Chondrocyte (in vitro differentiated cells): Measurements from ENCODE around the gene CKMT2. TPM values are rescaled to one million over a fixed set of nuclear protein-coding genes. Genes with fewer than 3 reads are reported as not detected.
"Not testable (repeated sequence)": the region's sequence is repeated elsewhere in the genome, so short reads cannot be mapped to it uniquely, and the experiment has no call there.

Experiments used
- DNase-seq: peaks from one replicate; pipeline ENCODE4 v3.0.0; 2021; ENCODE audit warnings: mixed read lengths, low spot score
- H3K27ac Mint-ChIP-seq: one replicate; pipeline ENCODE4 v1.8.0; 2021; ENCODE audit warnings: mild to moderate bottlenecking, moderate library complexity, mixed read lengths; ENCODE audit not compliant: unreplicated experiment
- H3K27me3 Mint-ChIP-seq: 2 replicates; pipeline ENCODE4 v1.8.0; 2021; ENCODE audit warnings: low read depth, mixed read lengths
- H3K36me3 Mint-ChIP-seq: 2 replicates; pipeline ENCODE4 v1.8.0; 2021; ENCODE audit warnings: low read depth, mixed read lengths
- H3K4me1 Mint-ChIP-seq: 2 replicates; pipeline ENCODE4 v1.8.0; 2021; ENCODE audit warnings: low read depth, mild to moderate bottlenecking, mixed read lengths
- H3K4me3 Mint-ChIP-seq: one replicate; pipeline ENCODE4 v1.8.0; 2021; ENCODE audit warnings: mild to moderate bottlenecking, moderate library complexity, mixed read lengths; ENCODE audit not compliant: unreplicated experiment
- H3K9me3 Mint-ChIP-seq: 2 replicates; pipeline ENCODE4 v1.8.0; 2021; ENCODE audit warnings: low read depth, mixed read lengths
- CTCF ChIP-seq: fragments of 200-600 bp; sonication (generic); IDR thresholded peaks from 2 replicates; pipeline ENCODE4 v1.5.0; 2021; ENCODE audit warnings: antibody characterized with exemption, mild to moderate bottlenecking, moderate library complexity
- total RNA-seq: library from RNA; stranded (reverse); gene quantifications from 3 replicates; pipeline ENCODE4 v1.2.1, GENCODE V29; 2021

Gene CKMT2
- total RNA-seq, 1 donor from 2014 or later: not detected

GRCh38 chr5:81252904-81253303 lies 19.8 kb downstream of the CKMT2 start:
- no peak overlapping the region for H3K4me3 Mint-ChIP-seq
- no peak for DNase-seq
- H3K9me3 Mint-ChIP-seq: peaks cover 6% of the 10 kb centered on the region
- H3K36me3 Mint-ChIP-seq: peaks cover 8% of the 10 kb centered on the region
- TF ChIP-seq CTCF: no peak
- H3K27ac Mint-ChIP-seq: no peak overlapping the region
- no peaks in the 10 kb centered on the region for H3K27me3 Mint-ChIP-seq
- H3K4me1 Mint-ChIP-seq: peaks cover 7% of the 10 kb centered on the region

GRCh38 chr5:81253875-81254274 lies 20.8 kb downstream of the CKMT2 start:
- H3K9me3 Mint-ChIP-seq: peaks cover 6% of the 10 kb centered on the region
- TF ChIP-seq CTCF: no peak
- peaks cover 7% of the 10 kb centered on the region for H3K4me1 Mint-ChIP-seq
- no peaks in the 10 kb centered on the region for H3K27me3 Mint-ChIP-seq
- no peak overlapping the region for H3K4me3 Mint-ChIP-seq
- H3K27ac Mint-ChIP-seq: no peak overlapping the region
- H3K36me3 Mint-ChIP-seq: peaks cover 8% of the 10 kb centered on the region
- DNase-seq: no peak

GRCh38 chr5:81254886-81255559 lies 21.9 kb downstream of the CKMT2 start:
- H3K27ac Mint-ChIP-seq: no peak overlapping the region
- H3K9me3 Mint-ChIP-seq: peaks cover 9% of the 10 kb centered on the region
- no peak overlapping the region for H3K4me3 Mint-ChIP-seq
- peaks cover 7% of the 10 kb centered on the region for H3K4me1 Mint-ChIP-seq
- no peaks in the 10 kb centered on the region for H3K27me3 Mint-ChIP-seq
- TF ChIP-seq CTCF: no peak
- no peak for DNase-seq
- H3K36me3 Mint-ChIP-seq: peaks cover 9% of the 10 kb centered on the region

GRCh38 chr5:81256766-81257165 lies 23.6 kb downstream of the CKMT2 start:
- H3K4me3 Mint-ChIP-seq: no peak overlapping the region
- peaks cover 21% of the 10 kb centered on the region for H3K9me3 Mint-ChIP-seq
- peaks cover 7% of the 10 kb centered on the region for H3K4me1 Mint-ChIP-seq
- no peaks in the 10 kb centered on the region for H3K27me3 Mint-ChIP-seq
- H3K27ac Mint-ChIP-seq: no peak overlapping the region
- no peak for DNase-seq
- no peak for TF ChIP-seq CTCF
- H3K36me3 Mint-ChIP-seq: peaks cover 15% of the 10 kb centered on the region

- H3K27ac Mint-ChIP-seq, H3K27me3 Mint-ChIP-seq, DNase-seq, H3K4me1 Mint-ChIP-seq, H3K4me3 Mint-ChIP-seq: not testable (repeated sequence)
- peaks cover 30% of the 10 kb centered on the region for H3K9me3 Mint-ChIP-seq
- peaks cover 15% of the 10 kb centered on the region for H3K36me3 Mint-ChIP-seq
Observed at GRCh38 chr5:81262796-81263195, 29.7 kb downstream of the CKMT2 start.

GRCh38 chr5:81265101-81265500 lies 32.0 kb downstream of the CKMT2 start:
- Mint-ChIP-seq H3K27ac (no peak overlapping the region), H3K27me3 (no peaks in the 10 kb centered on the region), H3K36me3 (peaks cover 10% of the 10 kb centered on the region), H3K4me1 (peaks cover 22% of the 10 kb centered on the region), H3K4me3 (no peak overlapping the region), H3K9me3 (peaks cover 24% of the 10 kb centered on the region)
- DNase-seq: no peak
- TF ChIP-seq CTCF: no peak
